Raji (cell line): Measurements from ENCODE around the gene USP47.

Experiments
- POLR2A ChIP-seq: IDR thresholded peaks from 2 replicates; pipeline ENCODE4 v1.6.1; 2011; ENCODE audit warnings: low read depth, low read length, control low read depth; ENCODE audit not compliant: insufficient read depth

Gene USP47

GRCh38 chr11:11981840-11982239 is 140.1 kb downstream of the USP47 start:
- TF ChIP-seq POLR2A = no peak

- TF ChIP-seq POLR2A = no peak
These were observed 140.7 kb downstream of the USP47 start for GRCh38 chr11:11982461-11982860.

GRCh38 chr11:11982975-11983374 is 141.2 kb downstream of the USP47 start:
- no peak for TF ChIP-seq POLR2A

- no peak for TF ChIP-seq POLR2A
These were observed 141.7 kb downstream of the USP47 start for GRCh38 chr11:11983427-11983826.

- TF ChIP-seq POLR2A = no peak
These were observed 142.8 kb downstream of the USP47 start for GRCh38 chr11:11984563-11984962.

- no peak for TF ChIP-seq POLR2A
These were observed 143.4 kb downstream of the USP47 start for GRCh38 chr11:11985016-11985715.

- TF ChIP-seq POLR2A = no peak
These were observed 144.5 kb downstream of the USP47 start for GRCh38 chr11:11985954-11986949.

- no peak for TF ChIP-seq POLR2A
These were observed 145.8 kb downstream of the USP47 start for GRCh38 chr11:11987503-11988022.

GRCh38 chr11:11988099-11988651 is 146.4 kb downstream of the USP47 start:
- no peak for TF ChIP-seq POLR2A

GRCh38 chr11:11988681-11989261 is 147.0 kb downstream of the USP47 start:
- TF ChIP-seq POLR2A = no peak

GRCh38 chr11:11989774-11990744 is 148.3 kb downstream of the USP47 start:
- TF ChIP-seq POLR2A = no peak

GRCh38 chr11:11992257-11993212 is 150.8 kb downstream of the USP47 start:
- TF ChIP-seq POLR2A = no peak

- TF ChIP-seq POLR2A = no peak
These were observed 152.1 kb downstream of the USP47 start for GRCh38 chr11:11993839-11994238.
